MM.1S (cell line): ENCODE measurements around the gene TNFRSF14.

Source experiments
- CTCF ChIP-seq: fragments of 300-600 bp; sonication (generic); IDR thresholded peaks from 2 replicates; pipeline ENCODE4 v1.5.1; 2016; ENCODE audit warnings: antibody characterized with exemption, low read length, mixed read lengths
- EZH2 ChIP-seq: fragments of 300-600 bp; sonication (generic); optimal IDR thresholded peaks from 2 replicates; pipeline ENCODE3; 2017; ENCODE audit warnings: low read depth, mild to moderate bottlenecking, antibody characterized with exemption, low read length, mixed read lengths
- EZH2phosphoT487 ChIP-seq: fragments of 300-600 bp; sonication (generic); IDR thresholded peaks from 2 replicates; pipeline ENCODE4 v1.6.1; 2018; ENCODE audit warnings: antibody characterized with exemption, low read length

GRCh38 chr1:2590233-2591141, 34.3 kb downstream of the TNFRSF14 start:
- no peak for TF ChIP-seq CTCF
- no peak for TF ChIP-seq EZH2phosphoT487
- TF ChIP-seq EZH2: no peak
